Liver (tissue), 9 donors: Measurements from ENCODE around the gene MSI2. TPM values are rescaled to one million over a fixed set of nuclear protein-coding genes. Genes with fewer than 3 reads are reported as not detected.
A peak's percentile ranks its signal among the peaks of the same experiment; 100 is the strongest.

ENCODE experiments used
- DNase-seq: peaks from one replicate; pipeline ENCODE4 v3.0.0-alpha.2; 2017; ENCODE audit warnings: low spot score
- H3K27ac ChIP-seq, 2 donors: one replicate each; pipeline ENCODE4 v1.7.0; 2013; ENCODE audit warnings: inconsistent platforms in 2 of 2, low read length in 2 of 2, control low read depth in 1 of 2, low read depth in 1 of 2, mild to moderate bottlenecking in 1 of 2
- H3K27me3 ChIP-seq, 4 donors: one replicate each; pipeline versions ENCODE4 v1.6.1 to v1.7.0; 2013; ENCODE audit warnings: low read length in 3 of 4, inconsistent platforms in 1 of 4, mild to moderate bottlenecking in 1 of 4, moderate library complexity in 1 of 4; ENCODE audit not compliant: control insufficient read depth in 4 of 4, insufficient read depth in 4 of 4
- H3K36me3 ChIP-seq, 4 donors: one replicate each; pipeline versions ENCODE4 v1.6.1 to v1.7.0; 2013; ENCODE audit warnings: low read length in 3 of 4, mild to moderate bottlenecking in 3 of 4, low read depth in 1 of 4, moderate library complexity in 1 of 4; ENCODE audit not compliant: control insufficient read depth in 4 of 4, insufficient read depth in 3 of 4
- H3K4me1 ChIP-seq, 4 donors: one replicate each; pipeline versions ENCODE4 v1.6.1 to v1.7.0; 2013; ENCODE audit warnings: low read length in 3 of 4, mild to moderate bottlenecking in 3 of 4, moderate library complexity in 1 of 4; ENCODE audit not compliant: control insufficient read depth in 4 of 4, insufficient read depth in 4 of 4
- H3K4me3 ChIP-seq, 3 donors: one replicate each; pipeline versions ENCODE4 v1.6.1 to v1.7.0; 2013; ENCODE audit warnings: low read length in 3 of 3, control low read depth in 1 of 3, low read depth in 1 of 3, mild to moderate bottlenecking in 1 of 3
- H3K9ac ChIP-seq, 2 donors: one replicate each; pipeline ENCODE4 v1.7.0; 2013; ENCODE audit warnings: low read length in 2 of 2, mild to moderate bottlenecking in 2 of 2, moderate library complexity in 2 of 2, control low read depth in 1 of 2, low read depth in 1 of 2
- H3K9me3 ChIP-seq, 4 donors: one replicate each; pipeline versions ENCODE4 v1.6.1 to v1.7.0; 2013; ENCODE audit warnings: low read length in 3 of 4; ENCODE audit not compliant: control insufficient read depth in 4 of 4
- ATF3 ChIP-seq: IDR thresholded peaks from 2 replicates; pipeline ENCODE4 v1.6.1; 2016; ENCODE audit warnings: antibody characterized with exemption
- CTCF ChIP-seq: fragments of 150-350 bp; IDR thresholded peaks from 2 replicates; pipeline ENCODE4 v1.5.1; 2017; ENCODE audit warnings: improper control_type of control experiment, low read depth, low read length; ENCODE audit not compliant: missing input control
- EGR1 ChIP-seq, 2 donors: IDR thresholded peaks; 2 replicates each; pipeline ENCODE4 v1.6.1; 2016 to 2018; ENCODE audit warnings: antibody characterized with exemption in 2 of 2, low read depth in 2 of 2
- FOXA2 ChIP-seq: IDR thresholded peaks from 2 replicates; pipeline ENCODE4 v1.6.1; 2016; ENCODE audit warnings: antibody characterized with exemption
- GABPA ChIP-seq, 2 donors: IDR thresholded peaks in 1 of 2; conservative IDR thresholded peaks in 1 of 2; 2 replicates each; pipeline ENCODE4 v1.6.1; 2016; ENCODE audit warnings: antibody characterized with exemption in 2 of 2, mild to moderate bottlenecking in 1 of 2, moderate library complexity in 1 of 2
- HNF4A ChIP-seq, 2 donors: conservative IDR thresholded peaks; 2 replicates each; pipeline ENCODE4 v1.6.1; 2016; ENCODE audit warnings: antibody characterized with exemption in 2 of 2, mild to moderate bottlenecking in 2 of 2
- HNF4G ChIP-seq: IDR thresholded peaks from 2 replicates; pipeline ENCODE4 v1.6.1; 2016; ENCODE audit warnings: antibody characterized with exemption
- JUND ChIP-seq, 2 donors: IDR thresholded peaks; 2 replicates each; pipeline ENCODE4 v1.6.1; 2016; ENCODE audit warnings: antibody characterized with exemption in 2 of 2
- MAX ChIP-seq: IDR thresholded peaks from 2 replicates; pipeline ENCODE4 v1.6.1; 2016; ENCODE audit warnings: antibody characterized with exemption
- NR2F2 ChIP-seq: IDR thresholded peaks from 2 replicates; pipeline ENCODE4 v1.6.1; 2016; ENCODE audit warnings: antibody characterized with exemption
- RAD21 ChIP-seq, 2 donors: IDR thresholded peaks; 2 replicates each; pipeline ENCODE4 v1.6.1; 2016; ENCODE audit warnings: antibody characterized with exemption in 2 of 2, mild to moderate bottlenecking in 2 of 2
- RXRA ChIP-seq, 2 donors: IDR thresholded peaks; 2 replicates each; pipeline ENCODE4 v1.6.1; 2017 to 2018; ENCODE audit warnings: antibody characterized with exemption in 2 of 2, mild to moderate bottlenecking in 1 of 2
- SP1 ChIP-seq: IDR thresholded peaks from 2 replicates; pipeline ENCODE4 v1.6.1; 2018; ENCODE audit warnings: antibody characterized with exemption, mild to moderate bottlenecking
- TAF1 ChIP-seq: conservative IDR thresholded peaks from 2 replicates; pipeline ENCODE4 v1.6.1; 2016; ENCODE audit warnings: antibody characterized with exemption, mild to moderate bottlenecking
- YY1 ChIP-seq: IDR thresholded peaks from 2 replicates; pipeline ENCODE4 v1.6.1; 2016; ENCODE audit warnings: antibody characterized with exemption, mild to moderate bottlenecking
- WGBS: extraction: QIAGEN DNeasy Blood & Tissue Kit; methylation state at CpG from one replicate; pipeline ENCODE4 v1.1.7; 2013; 5-methylcytosine and 5-hydroxymethylcytosine counted together
- polyA plus RNA-seq, 2 donors: library from polyadenylated mRNA; stranded (reverse) in 1 of 2; unstranded in 1 of 2; fragments of 200-250 nt in 1 of 2; fragments of >200 nt in 1 of 2; fragmentation: Nextera tagmentation in 1 of 2; extraction: Ambion mirVana in 1 of 2; gene quantifications; one replicate each; pipeline versions ENCODE4 v1.2.1 to v1.2.3, GENCODE V29; 2013 to 2015
- total RNA-seq, 2 donors: library from RNA; depleted of rRNA; stranded (reverse); fragments of >200 nt; gene quantifications; one replicate each; pipeline ENCODE4 v1.2.3, GENCODE V29; 2014
- TF ChIP-seq, protein P1 (sequence below): IDR thresholded peaks from 2 replicates; pipeline ENCODE4 v1.6.1; 2016; ENCODE audit warnings: antibody characterized with exemption
- TF ChIP-seq, protein P2 (sequence below): IDR thresholded peaks from 2 replicates; pipeline ENCODE4 v1.6.1; 2016; ENCODE audit warnings: antibody characterized with exemption, mild to moderate bottlenecking
- donor health status: healthy.
- donor health status: healthy.
- donor health status: healthy.
- donor health status: healthy.
- donor health status: healthy.

MSI2 gene
- total and polyA plus RNA-seq, 4 donors: 5.7 to 15.6 (median 9.2) TPM

- Histone ChIP-seq H3K36me3 (no peaks in the 10 kb centered on the region), H3K9ac (no peak overlapping the region), H3K27me3 (no peaks in the 10 kb centered on the region), H3K4me3 (no peak overlapping the region), H3K9me3 (no peaks in the 10 kb centered on the region), H3K4me1 (no peaks in the 10 kb centered on the region), H3K27ac (no peak overlapping the region)
- TF ChIP-seq GABPA (IDR thresholded peaks at IDR 0.05 in 1 of 2, conservative IDR thresholded peaks at IDR 0.05 in 1 of 2): no peak
- no peak for TF ChIP-seq RAD21 (IDR thresholded peaks at IDR 0.05)
- TF ChIP-seq RXRA (IDR thresholded peaks at IDR 0.05): no peak
- TF ChIP-seq FOXA2: no peak
- TF ChIP-seq HNF4A (conservative IDR thresholded peaks at IDR 0.05): no peak
- no peak for TF ChIP-seq MAX
- TF ChIP-seq EGR1 (IDR thresholded peaks at IDR 0.05; ENCODE audit: low read depth in 2 of 2): no peak
- no peak for TF ChIP-seq HNF4G
- TF ChIP-seq, protein P1, sequence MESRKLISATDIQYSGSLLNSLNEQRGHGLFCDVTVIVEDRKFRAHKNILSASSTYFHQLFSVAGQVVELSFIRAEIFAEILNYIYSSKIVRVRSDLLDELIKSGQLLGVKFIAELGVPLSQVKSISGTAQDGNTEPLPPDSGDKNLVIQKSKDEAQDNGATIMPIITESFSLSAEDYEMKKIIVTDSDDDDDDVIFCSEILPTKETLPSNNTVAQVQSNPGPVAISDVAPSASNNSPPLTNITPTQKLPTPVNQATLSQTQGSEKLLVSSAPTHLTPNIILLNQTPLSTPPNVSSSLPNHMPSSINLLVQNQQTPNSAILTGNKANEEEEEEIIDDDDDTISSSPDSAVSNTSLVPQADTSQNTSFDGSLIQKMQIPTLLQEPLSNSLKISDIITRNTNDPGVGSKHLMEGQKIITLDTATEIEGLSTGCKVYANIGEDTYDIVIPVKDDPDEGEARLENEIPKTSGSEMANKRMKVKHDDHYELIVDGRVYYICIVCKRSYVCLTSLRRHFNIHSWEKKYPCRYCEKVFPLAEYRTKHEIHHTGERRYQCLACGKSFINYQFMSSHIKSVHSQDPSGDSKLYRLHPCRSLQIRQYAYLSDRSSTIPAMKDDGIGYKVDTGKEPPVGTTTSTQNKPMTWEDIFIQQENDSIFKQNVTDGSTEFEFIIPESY: no peak
- 92% methylated on average over 3 of the region's 3 CpGs for WGBS
- DNase-seq: no peak
Observed at GRCh38 chr17:57668332-57668731, 412.0 kb downstream of the MSI2 start.

GRCh38 chr17:57669671-57670529 is 413.6 kb downstream of the MSI2 start:
- no peaks in the 10 kb centered on the region for H3K27me3 ChIP-seq
- H3K27ac ChIP-seq: no peak overlapping the region
- no peak overlapping the region for H3K4me3 ChIP-seq
- H3K4me1 ChIP-seq: no peaks in the 10 kb centered on the region
- H3K9me3 ChIP-seq: no peaks in the 10 kb centered on the region
- H3K9ac ChIP-seq: no peak overlapping the region
- peak; percentile 19 for DNase-seq
- TF ChIP-seq TAF1 (no peak), ATF3 (no peak), CTCF (no peak), JUND (IDR thresholded peaks at IDR 0.05) (no peak), NR2F2 (no peak), YY1 (no peak), SP1 (no peak), GABPA (IDR thresholded peaks at IDR 0.05 in 1 of 2, conservative IDR thresholded peaks at IDR 0.05 in 1 of 2) (no peak), FOXA2 (no peak)
- TF ChIP-seq, protein P1: no peak
- TF ChIP-seq, protein P2, sequence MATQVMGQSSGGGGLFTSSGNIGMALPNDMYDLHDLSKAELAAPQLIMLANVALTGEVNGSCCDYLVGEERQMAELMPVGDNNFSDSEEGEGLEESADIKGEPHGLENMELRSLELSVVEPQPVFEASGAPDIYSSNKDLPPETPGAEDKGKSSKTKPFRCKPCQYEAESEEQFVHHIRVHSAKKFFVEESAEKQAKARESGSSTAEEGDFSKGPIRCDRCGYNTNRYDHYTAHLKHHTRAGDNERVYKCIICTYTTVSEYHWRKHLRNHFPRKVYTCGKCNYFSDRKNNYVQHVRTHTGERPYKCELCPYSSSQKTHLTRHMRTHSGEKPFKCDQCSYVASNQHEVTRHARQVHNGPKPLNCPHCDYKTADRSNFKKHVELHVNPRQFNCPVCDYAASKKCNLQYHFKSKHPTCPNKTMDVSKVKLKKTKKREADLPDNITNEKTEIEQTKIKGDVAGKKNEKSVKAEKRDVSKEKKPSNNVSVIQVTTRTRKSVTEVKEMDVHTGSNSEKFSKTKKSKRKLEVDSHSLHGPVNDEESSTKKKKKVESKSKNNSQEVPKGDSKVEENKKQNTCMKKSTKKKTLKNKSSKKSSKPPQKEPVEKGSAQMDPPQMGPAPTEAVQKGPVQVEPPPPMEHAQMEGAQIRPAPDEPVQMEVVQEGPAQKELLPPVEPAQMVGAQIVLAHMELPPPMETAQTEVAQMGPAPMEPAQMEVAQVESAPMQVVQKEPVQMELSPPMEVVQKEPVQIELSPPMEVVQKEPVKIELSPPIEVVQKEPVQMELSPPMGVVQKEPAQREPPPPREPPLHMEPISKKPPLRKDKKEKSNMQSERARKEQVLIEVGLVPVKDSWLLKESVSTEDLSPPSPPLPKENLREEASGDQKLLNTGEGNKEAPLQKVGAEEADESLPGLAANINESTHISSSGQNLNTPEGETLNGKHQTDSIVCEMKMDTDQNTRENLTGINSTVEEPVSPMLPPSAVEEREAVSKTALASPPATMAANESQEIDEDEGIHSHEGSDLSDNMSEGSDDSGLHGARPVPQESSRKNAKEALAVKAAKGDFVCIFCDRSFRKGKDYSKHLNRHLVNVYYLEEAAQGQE: no peak
- WGBS: 85% methylated on average over 10 of the region's 10 CpGs
- H3K36me3 ChIP-seq: no peaks in the 10 kb centered on the region
